Neural cell (in vitro differentiated cells): ENCODE measurements around the gene UIMC1. TPM values are rescaled to one million over a fixed set of nuclear protein-coding genes. Genes with fewer than 3 reads are reported as not detected.

Experiments
- H2AFZ ChIP-seq: fragments of 200-600, 300-800 bp; sonication (generic), shearing (Covaris generic); 2 replicates; pipeline ENCODE4 v1.6.0; 2014; ENCODE audit warnings: low read depth, mild to moderate bottlenecking, antibody characterized with exemption, low read length, moderate library complexity
- H3F3A ChIP-seq: fragments of 200-600 bp; shearing (Covaris generic); 2 replicates; pipeline ENCODE4 v1.6.1; 2016; ENCODE audit warnings: mild to moderate bottlenecking, moderate library complexity, mixed read lengths, antibody characterized with exemption, low read length; ENCODE audit not compliant: insufficient read depth, poor library complexity, severe bottlenecking
- H3K27ac ChIP-seq: fragments of 200-600, 300-800 bp; sonication (generic), shearing (Covaris generic); 2 replicates; pipeline ENCODE4 v1.5.1; 2014; ENCODE audit warnings: mild to moderate bottlenecking, low read length, moderate library complexity
- H3K27me3 ChIP-seq: fragments of 300-800, 200-600 bp; sonication (generic), shearing (Covaris generic); 2 replicates; pipeline ENCODE4 v1.6.0; 2014; ENCODE audit warnings: mild to moderate bottlenecking, low read depth, low read length, moderate library complexity; ENCODE audit not compliant: insufficient read depth
- H3K36me3 ChIP-seq: fragments of 300-800, 200-600 bp; sonication (generic), shearing (Covaris generic); 2 replicates; pipeline ENCODE4 v1.5.1; 2014; ENCODE audit warnings: mild to moderate bottlenecking, antibody characterized with exemption, low read length, moderate library complexity; ENCODE audit not compliant: insufficient read depth
- H3K4me2 ChIP-seq: fragments of 300-800, 200-600 bp; sonication (generic), shearing (Covaris generic); 2 replicates; pipeline ENCODE4 v1.6.0; 2014; ENCODE audit warnings: mild to moderate bottlenecking, low read length
- H3K4me3 ChIP-seq: fragments of 300-800, 200-600 bp; sonication (generic), shearing (Covaris generic); 2 replicates; pipeline ENCODE4 v1.5.1; 2014; ENCODE audit warnings: mild to moderate bottlenecking, low read length, moderate library complexity
- H3K79me2 ChIP-seq: fragments of 200-600 bp; shearing (Covaris generic); replicated peaks from 2 replicates; pipeline ENCODE4 v1.6.0; 2014; ENCODE audit warnings: mild to moderate bottlenecking, low read length, moderate library complexity; ENCODE audit not compliant: insufficient read depth
- H3K9ac ChIP-seq: fragments of 300-800, 200-600 bp; sonication (generic), shearing (Covaris generic); 2 replicates; pipeline ENCODE4 v1.6.1; 2016; ENCODE audit warnings: mild to moderate bottlenecking, low read length, mixed read lengths
- H3K9me2 ChIP-seq: fragments of 200-600 bp; shearing (Covaris generic); 2 replicates; pipeline ENCODE4 v1.6.1; 2016; ENCODE audit warnings: mild to moderate bottlenecking, low read length, mixed read lengths; ENCODE audit not compliant: insufficient read depth
- H3K9me3 ChIP-seq: fragments of 200-600, 300-800 bp; sonication (generic), shearing (Covaris generic); 2 replicates; pipeline ENCODE4 v1.6.1; 2016; ENCODE audit warnings: mild to moderate bottlenecking, mixed run types, low read length, moderate library complexity, mixed read lengths
- H4K20me1 ChIP-seq: fragments of 200-600 bp; shearing (Covaris generic); 2 replicates; pipeline ENCODE4 v1.6.1; 2016; ENCODE audit warnings: mild to moderate bottlenecking, mixed run types; ENCODE audit not compliant: insufficient read depth
- EP300 ChIP-seq: fragments of 450-650 bp; conservative IDR thresholded peaks from 2 replicates; pipeline ENCODE4 v1.6.1; 2014; ENCODE audit warnings: antibody characterized with exemption, mild to moderate bottlenecking, moderate library complexity; ENCODE audit not compliant: poor library complexity, severe bottlenecking
- EZH2 ChIP-seq: fragments of 200-600, 300-800 bp; shearing (Covaris generic), sonication (generic); IDR thresholded peaks from 2 replicates; pipeline ENCODE4 v1.6.1; 2014; ENCODE audit warnings: antibody characterized with exemption, low read length, borderline replicate concordance, mild to moderate bottlenecking; ENCODE audit not compliant: insufficient read depth, poor library complexity, severe bottlenecking
- MXI1 ChIP-seq: fragments of 450-650 bp; conservative IDR thresholded peaks from 2 replicates; pipeline ENCODE4 v1.6.1; 2014; ENCODE audit warnings: antibody characterized with exemption, mild to moderate bottlenecking; ENCODE audit not compliant: poor library complexity, severe bottlenecking
- POLR2AphosphoS5 ChIP-seq: IDR thresholded peaks from 2 replicates; pipeline ENCODE4 v1.6.1; 2012
- RAD21 ChIP-seq: fragments of 450-650 bp; conservative IDR thresholded peaks from 2 replicates; pipeline ENCODE4 v1.6.1; 2014; ENCODE audit warnings: antibody characterized with exemption, mild to moderate bottlenecking, moderate library complexity
- SMC3 ChIP-seq: fragments of 450-650 bp; conservative IDR thresholded peaks from 2 replicates; pipeline ENCODE4 v1.6.1; 2014; ENCODE audit warnings: antibody characterized with exemption, mild to moderate bottlenecking, moderate library complexity; ENCODE audit not compliant: poor library complexity
- TAF1 ChIP-seq: IDR thresholded peaks from 2 replicates; pipeline ENCODE4 v1.6.1; 2012; ENCODE audit warnings: low read depth
- polyA plus RNA-seq: library from polyadenylated mRNA; depleted of rRNA; stranded (reverse); fragments of >200 nt; gene quantifications from 2 replicates; pipeline ENCODE4 v1.2.3, GENCODE V29; 2014
- TF ChIP-seq, protein P1 (sequence below): fragments of 450-650 bp; IDR thresholded peaks from 2 replicates; pipeline ENCODE4 v1.5.1; 2014; ENCODE audit warnings: antibody characterized with exemption, mild to moderate bottlenecking, moderate library complexity; ENCODE audit not compliant: poor library complexity, severe bottlenecking
- TF ChIP-seq, protein P2 (sequence below): IDR thresholded peaks from 2 replicates; pipeline ENCODE4 v1.6.1; 2012; ENCODE audit warnings: borderline replicate concordance

Gene UIMC1
- polyA plus RNA-seq, 1 donor from 2014 or later, result 74.0 TPM

DNA sequence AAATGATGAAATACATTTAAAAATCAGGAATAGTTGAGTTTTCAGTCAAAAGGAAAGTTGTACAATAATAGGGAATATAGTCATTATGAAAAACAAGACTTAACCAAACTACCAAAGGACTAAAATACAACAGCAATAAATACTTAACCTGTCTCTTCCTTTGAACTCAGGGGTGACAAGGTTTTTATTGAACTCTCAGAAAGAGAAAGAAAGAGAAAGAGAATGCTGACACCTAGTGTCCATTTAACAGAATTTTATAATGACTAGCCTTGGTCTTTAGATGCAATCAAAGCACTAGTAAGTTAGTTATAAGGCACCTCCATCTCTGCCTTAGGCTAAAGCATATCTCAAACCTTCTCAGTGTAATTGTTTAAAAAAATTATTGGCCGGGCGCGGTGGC lies 47.5 kb downstream of the UIMC1 start (continued):
- no peak for TF ChIP-seq EP300

DNA sequence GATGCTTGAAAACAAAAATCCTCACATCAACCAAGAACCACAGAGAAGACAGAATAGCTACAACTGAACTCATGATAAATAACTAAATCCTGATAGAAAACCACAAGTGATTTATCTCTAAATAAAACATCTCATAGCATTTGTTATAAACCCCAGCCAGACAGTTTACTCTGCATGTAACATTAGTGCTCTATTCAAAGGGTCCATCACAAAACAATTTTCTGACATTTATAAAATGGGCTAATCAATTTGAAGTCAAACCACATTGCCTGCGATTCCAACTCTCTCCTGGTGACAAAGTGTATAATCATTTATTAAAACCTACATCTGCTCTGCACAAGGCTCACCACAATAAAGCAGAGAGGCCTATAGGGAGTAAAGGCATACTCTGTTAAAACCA lies 49.8 kb downstream of the UIMC1 start:
- Histone ChIP-seq H3F3A (no peaks in the 10 kb centered on the region), H3K4me2 (no peak overlapping the region), H3K9me3 (no peaks in the 10 kb centered on the region), H3K27ac (no peak overlapping the region), H3K36me3 (no peaks in the 10 kb centered on the region), H3K4me3 (no peak overlapping the region), H3K9ac (no peak overlapping the region), H4K20me1 (no peaks in the 10 kb centered on the region), H3K9me2 (no peaks in the 10 kb centered on the region), H3K79me2 (no peaks in the 10 kb centered on the region), H3K27me3 (no peaks in the 10 kb centered on the region), H2AFZ (no peak overlapping the region)
- TF ChIP-seq RAD21 (no peak), SMC3 (no peak), POLR2AphosphoS5 (no peak), MXI1 (no peak), TAF1 (no peak), EZH2 (no peak), EP300 (no peak)
- TF ChIP-seq, protein P1, sequence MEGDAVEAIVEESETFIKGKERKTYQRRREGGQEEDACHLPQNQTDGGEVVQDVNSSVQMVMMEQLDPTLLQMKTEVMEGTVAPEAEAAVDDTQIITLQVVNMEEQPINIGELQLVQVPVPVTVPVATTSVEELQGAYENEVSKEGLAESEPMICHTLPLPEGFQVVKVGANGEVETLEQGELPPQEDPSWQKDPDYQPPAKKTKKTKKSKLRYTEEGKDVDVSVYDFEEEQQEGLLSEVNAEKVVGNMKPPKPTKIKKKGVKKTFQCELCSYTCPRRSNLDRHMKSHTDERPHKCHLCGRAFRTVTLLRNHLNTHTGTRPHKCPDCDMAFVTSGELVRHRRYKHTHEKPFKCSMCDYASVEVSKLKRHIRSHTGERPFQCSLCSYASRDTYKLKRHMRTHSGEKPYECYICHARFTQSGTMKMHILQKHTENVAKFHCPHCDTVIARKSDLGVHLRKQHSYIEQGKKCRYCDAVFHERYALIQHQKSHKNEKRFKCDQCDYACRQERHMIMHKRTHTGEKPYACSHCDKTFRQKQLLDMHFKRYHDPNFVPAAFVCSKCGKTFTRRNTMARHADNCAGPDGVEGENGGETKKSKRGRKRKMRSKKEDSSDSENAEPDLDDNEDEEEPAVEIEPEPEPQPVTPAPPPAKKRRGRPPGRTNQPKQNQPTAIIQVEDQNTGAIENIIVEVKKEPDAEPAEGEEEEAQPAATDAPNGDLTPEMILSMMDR, result no peak
- TF ChIP-seq, protein P2, sequence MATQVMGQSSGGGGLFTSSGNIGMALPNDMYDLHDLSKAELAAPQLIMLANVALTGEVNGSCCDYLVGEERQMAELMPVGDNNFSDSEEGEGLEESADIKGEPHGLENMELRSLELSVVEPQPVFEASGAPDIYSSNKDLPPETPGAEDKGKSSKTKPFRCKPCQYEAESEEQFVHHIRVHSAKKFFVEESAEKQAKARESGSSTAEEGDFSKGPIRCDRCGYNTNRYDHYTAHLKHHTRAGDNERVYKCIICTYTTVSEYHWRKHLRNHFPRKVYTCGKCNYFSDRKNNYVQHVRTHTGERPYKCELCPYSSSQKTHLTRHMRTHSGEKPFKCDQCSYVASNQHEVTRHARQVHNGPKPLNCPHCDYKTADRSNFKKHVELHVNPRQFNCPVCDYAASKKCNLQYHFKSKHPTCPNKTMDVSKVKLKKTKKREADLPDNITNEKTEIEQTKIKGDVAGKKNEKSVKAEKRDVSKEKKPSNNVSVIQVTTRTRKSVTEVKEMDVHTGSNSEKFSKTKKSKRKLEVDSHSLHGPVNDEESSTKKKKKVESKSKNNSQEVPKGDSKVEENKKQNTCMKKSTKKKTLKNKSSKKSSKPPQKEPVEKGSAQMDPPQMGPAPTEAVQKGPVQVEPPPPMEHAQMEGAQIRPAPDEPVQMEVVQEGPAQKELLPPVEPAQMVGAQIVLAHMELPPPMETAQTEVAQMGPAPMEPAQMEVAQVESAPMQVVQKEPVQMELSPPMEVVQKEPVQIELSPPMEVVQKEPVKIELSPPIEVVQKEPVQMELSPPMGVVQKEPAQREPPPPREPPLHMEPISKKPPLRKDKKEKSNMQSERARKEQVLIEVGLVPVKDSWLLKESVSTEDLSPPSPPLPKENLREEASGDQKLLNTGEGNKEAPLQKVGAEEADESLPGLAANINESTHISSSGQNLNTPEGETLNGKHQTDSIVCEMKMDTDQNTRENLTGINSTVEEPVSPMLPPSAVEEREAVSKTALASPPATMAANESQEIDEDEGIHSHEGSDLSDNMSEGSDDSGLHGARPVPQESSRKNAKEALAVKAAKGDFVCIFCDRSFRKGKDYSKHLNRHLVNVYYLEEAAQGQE, result no peak

DNA sequence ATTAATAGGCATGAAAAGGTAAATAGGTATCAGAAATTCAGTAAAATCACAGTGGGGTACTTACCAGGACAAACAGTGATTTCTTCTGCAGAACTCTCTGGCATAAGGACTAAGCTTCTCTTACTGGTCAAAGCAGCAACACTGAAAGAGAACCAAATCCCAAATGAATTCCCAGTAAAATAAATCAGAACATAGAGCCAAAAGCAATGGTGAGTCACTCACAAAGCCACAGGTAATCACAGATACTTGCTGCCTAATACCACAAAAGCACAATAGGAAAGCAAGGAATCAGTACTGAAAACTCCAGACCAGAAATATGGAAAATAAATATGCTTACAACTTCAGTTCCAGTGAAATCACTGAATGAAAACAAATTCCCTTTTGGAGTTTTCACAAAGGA lies 50.7 kb downstream of the UIMC1 start:
- H3K79me2 ChIP-seq, result no peaks in the 10 kb centered on the region
- H3K36me3 ChIP-seq, result no peaks in the 10 kb centered on the region
- no peak overlapping the region for H3K27ac ChIP-seq
- no peaks in the 10 kb centered on the region for H3F3A ChIP-seq
- TF ChIP-seq POLR2AphosphoS5 (no peak), EZH2 (no peak), MXI1 (no peak), EP300 (no peak), TAF1 (no peak), RAD21 (no peak), SMC3 (no peak)
- TF ChIP-seq, protein P2, result no peak
- TF ChIP-seq, protein P1, result no peak
- no peaks in the 10 kb centered on the region for H4K20me1 ChIP-seq
- no peak overlapping the region for H3K4me3 ChIP-seq
- H3K9me2 ChIP-seq, result no peaks in the 10 kb centered on the region
- H3K27me3 ChIP-seq, result no peaks in the 10 kb centered on the region
- H3K9ac ChIP-seq, result no peak overlapping the region
- H3K9me3 ChIP-seq, result no peaks in the 10 kb centered on the region
- no peak overlapping the region for H3K4me2 ChIP-seq
- no peak overlapping the region for H2AFZ ChIP-seq
